ENCODE measurements around the gene BCAM. TPM values are rescaled to one million over a fixed set of nuclear protein-coding genes. Genes with fewer than 3 reads are reported as not detected.

BCAM gene
- total RNA-seq, 1 donor from 2014 or later: 280 TPM

GRCh38 chr19:44795398-44795987 lies 13.4 kb upstream of the BCAM start:
- no peak overlapping the region for H3K4me3 ChIP-seq
- peaks cover 7% of the 10 kb centered on the region for H3K4me1 ChIP-seq
- H3K36me3 ChIP-seq: no peaks in the 10 kb centered on the region
- H3K27ac ChIP-seq: no peak overlapping the region
- no peaks in the 10 kb centered on the region for H3K27me3 ChIP-seq
- intact Hi-C loops (cut with DNase I): no loop called here
- DNase-seq (no peak), ATAC-seq (no peak)
- TF ChIP-seq CTCF (IDR thresholded peaks at IDR 0.05): no peak
- H3K9me3 ChIP-seq: no peaks in the 10 kb centered on the region

- peak overlapping the region; percentile 55 for H3K27ac ChIP-seq
- no peaks in the 10 kb centered on the region for H3K27me3 ChIP-seq
- TF ChIP-seq CTCF (IDR thresholded peaks at IDR 0.05): no peak
- H3K4me3 ChIP-seq: no peak overlapping the region
- intact Hi-C loops (cut with DNase I): no loop called here
- DNase-seq (no peak), ATAC-seq (no peak)
- no peaks in the 10 kb centered on the region for H3K9me3 ChIP-seq
- no peaks in the 10 kb centered on the region for H3K36me3 ChIP-seq
- peaks cover 7% of the 10 kb centered on the region for H3K4me1 ChIP-seq
These were observed 12.2 kb upstream of the BCAM start for GRCh38 chr19:44796701-44797115.

- ATAC-seq (no peak), DNase-seq (no peak)
- no peak for TF ChIP-seq CTCF (IDR thresholded peaks at IDR 0.05)
- no peak overlapping the region for H3K27ac ChIP-seq
- H3K4me1 ChIP-seq: peaks cover 7% of the 10 kb centered on the region
- H3K27me3 ChIP-seq: no peaks in the 10 kb centered on the region
- H3K36me3 ChIP-seq: no peaks in the 10 kb centered on the region
- H3K4me3 ChIP-seq: no peak overlapping the region
- H3K9me3 ChIP-seq: no peaks in the 10 kb centered on the region
- intact Hi-C loops (cut with DNase I): loop anchor here (5.0 kb wide), 1 partner anchor 43 kb away; no protein-coding TSS in a partner anchor
These were observed 9.1 kb upstream of the BCAM start for GRCh38 chr19:44799627-44800346.

GRCh38 chr19:44800461-44800860 lies 8.4 kb upstream of the BCAM start:
- Histone ChIP-seq H3K4me3 (no peak overlapping the region), H3K27me3 (no peaks in the 10 kb centered on the region), H3K27ac (no peak overlapping the region), H3K4me1 (peaks cover 7% of the 10 kb centered on the region), H3K9me3 (no peaks in the 10 kb centered on the region), H3K36me3 (no peaks in the 10 kb centered on the region)
- TF ChIP-seq CTCF (IDR thresholded peaks at IDR 0.05): peak; percentile 92
- intact Hi-C loops (cut with DNase I): loop anchor here (5.0 kb wide), 1 partner anchor 42 kb away; no protein-coding TSS in a partner anchor
- peak; percentile 94 for DNase-seq
- peak; percentile 98 for ATAC-seq

DNA sequence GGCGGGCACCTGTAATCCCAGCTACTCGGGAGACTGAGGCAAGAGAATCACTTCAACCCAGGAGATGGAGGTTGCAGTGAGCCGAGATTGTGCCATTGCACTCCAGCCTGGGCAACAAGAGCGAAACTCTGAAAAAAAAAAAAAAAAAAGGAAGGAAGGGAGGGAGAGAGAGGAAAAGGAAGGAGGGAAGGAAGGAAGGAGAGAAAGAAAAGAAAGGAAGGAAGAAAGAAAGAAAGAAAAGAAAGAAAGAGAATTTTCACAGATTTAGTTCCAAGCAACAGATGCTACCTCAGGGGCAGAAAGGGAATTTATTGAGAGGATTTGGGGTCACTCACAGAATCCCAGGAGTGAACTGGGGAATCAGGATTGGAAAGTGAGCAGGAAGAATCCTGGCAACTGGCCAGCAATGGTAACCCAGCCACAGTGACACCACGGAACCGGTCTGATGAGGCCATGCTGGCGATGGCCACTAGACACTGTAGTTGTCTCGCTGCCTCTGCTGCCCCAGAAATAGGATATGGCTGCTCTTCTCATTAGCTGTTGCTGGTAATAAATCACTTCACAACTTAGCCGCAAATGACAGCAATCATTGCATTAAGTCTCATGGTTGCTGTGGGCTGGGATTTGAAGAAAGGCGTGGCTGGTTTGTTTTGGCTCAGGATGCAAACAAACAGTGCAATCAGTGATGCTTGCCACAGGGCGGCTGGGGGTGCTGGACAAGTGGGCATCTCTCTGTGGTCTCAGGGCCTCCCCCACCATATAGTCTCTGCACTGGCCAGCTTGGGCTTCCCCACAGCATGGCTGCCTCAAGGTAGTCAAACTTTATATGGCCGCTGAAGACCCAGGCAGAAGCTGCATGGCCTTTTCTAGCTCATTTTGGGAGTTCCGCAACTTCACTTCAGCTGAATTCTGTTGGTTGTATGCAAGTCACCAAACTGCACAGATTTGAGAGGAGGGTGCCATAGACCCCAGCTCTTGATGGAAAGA lies 5.2 kb upstream of the BCAM start:
- no peaks in the 10 kb centered on the region for H3K27me3 ChIP-seq
- intact Hi-C loops (cut with DNase I): loop anchor here (5.0 kb wide), 1 partner anchor 39 kb away; no protein-coding TSS in a partner anchor
- H3K4me1 ChIP-seq: peaks cover 11% of the 10 kb centered on the region
- H3K4me3 ChIP-seq: no peak overlapping the region
- H3K36me3 ChIP-seq: no peaks in the 10 kb centered on the region
- no peak for TF ChIP-seq CTCF (IDR thresholded peaks at IDR 0.05)
- DNase-seq (no peak), ATAC-seq (no peak)
- no peak overlapping the region for H3K27ac ChIP-seq
- no peaks in the 10 kb centered on the region for H3K9me3 ChIP-seq

All from upper lobe of right lung (tissue), 1 donor.